BLaER1 treated with 17β-estradiol and CSF1 and Interleukin-3, amounts not matched to agents 10 nM and 100 nM (cell line): Measurements from ENCODE around the gene MLH3.
"Not testable (repeated sequence)": the region's sequence is repeated elsewhere in the genome, so short reads cannot be mapped to it uniquely, and the experiment has no call there.

Source experiments
- H3K27ac ChIP-seq, 11 experiments: shearing (Covaris generic); formaldehyde crosslinking; 2 replicates each; pipeline ENCODE4 v1.8.1; 2022
- H3K27me3 ChIP-seq, 11 experiments: shearing (Covaris generic); formaldehyde crosslinking; 2 replicates each; pipeline ENCODE4 v1.8.1; 2022
- H3K36me3 ChIP-seq, 11 experiments: shearing (Covaris generic); formaldehyde crosslinking; 2 replicates each; pipeline ENCODE4 v1.8.1; 2022
- H3K4me1 ChIP-seq, 10 experiments: shearing (Covaris generic); formaldehyde crosslinking; 2 replicates each; pipeline ENCODE4 v1.8.1; 2022
- H3K4me2 ChIP-seq, 11 experiments: shearing (Covaris generic); formaldehyde crosslinking; 2 replicates each; pipeline ENCODE4 v1.8.1; 2022
- H3K4me3 ChIP-seq, 10 experiments: shearing (Covaris generic); formaldehyde crosslinking; 2 replicates each; pipeline ENCODE4 v1.8.1; 2022
- H3K9ac ChIP-seq, 11 experiments: shearing (Covaris generic); formaldehyde crosslinking; 2 replicates each; pipeline ENCODE4 v1.8.1; 2022
- H3K9me3 ChIP-seq, 11 experiments: shearing (Covaris generic); formaldehyde crosslinking; replicated peaks in 1 of 11; 2 replicates each; pipeline ENCODE4 v1.8.1; 2022
- H4K20me1 ChIP-seq, 11 experiments: shearing (Covaris generic); formaldehyde crosslinking; 2 replicates each; pipeline ENCODE4 v1.8.1; 2022
- Cebpa-rat ChIP-seq, 11 experiments: shearing (Covaris generic); IDR thresholded peaks; 2 replicates each; pipeline ENCODE4 v1.8.1; 2022

MLH3 gene

GRCh38 chr14:75001261-75001660, 50.0 kb downstream of the MLH3 start:
- H3K9me3 ChIP-seq: peaks cover 4 to 18% (median 15%) of the 10 kb centered on the region in 11 experiments; a peak in 17 of 22 replicates
- no peak overlapping the region for H3K27ac ChIP-seq
- peaks cover 15 to 23% (median 17%) of the 10 kb centered on the region in 11 experiments for H3K36me3 ChIP-seq
- H3K4me1 ChIP-seq: peaks cover 21 to 29% (median 26%) of the 10 kb centered on the region in 10 experiments
- no peak overlapping the region for H3K9ac ChIP-seq
- peaks cover 0 to 11% (median 0%) of the 10 kb centered on the region in 11 experiments; a peak in 2 of 22 replicates for H4K20me1 ChIP-seq
- H3K27me3 ChIP-seq: no peaks in the 10 kb centered on the region
- H3K4me3 ChIP-seq: no peak overlapping the region
- H3K4me2 ChIP-seq: no peak overlapping the region
- no peak for TF ChIP-seq Cebpa-rat (IDR thresholded peaks at IDR 0.05)

GRCh38 chr14:74995781-74996180, 55.5 kb downstream of the MLH3 start:
- not testable (repeated sequence) for H3K4me3 ChIP-seq, H3K36me3 ChIP-seq, H3K4me2 ChIP-seq, H3K27me3 ChIP-seq, H4K20me1 ChIP-seq, H3K4me1 ChIP-seq, H3K27ac ChIP-seq, H3K9ac ChIP-seq
- peaks cover 4 to 18% (median 13%) of the 10 kb centered on the region in 11 experiments; a peak in 17 of 22 replicates for H3K9me3 ChIP-seq

GRCh38 chr14:74994182-74994581, 57.1 kb downstream of the MLH3 start:
- H3K4me1 ChIP-seq, H3K4me3 ChIP-seq, H3K36me3 ChIP-seq, H3K27me3 ChIP-seq, H3K9ac ChIP-seq, H3K27ac ChIP-seq, H3K4me2 ChIP-seq, H4K20me1 ChIP-seq: not testable (repeated sequence)
- peaks cover 4 to 15% (median 10%) of the 10 kb centered on the region in 11 experiments; a peak in 14 of 22 replicates for H3K9me3 ChIP-seq

GRCh38 chr14:74988993-74989392, 62.3 kb downstream of the MLH3 start:
- H3K27ac ChIP-seq: no peak overlapping the region
- no peaks in the 10 kb centered on the region for H3K27me3 ChIP-seq
- H3K9me3 ChIP-seq: peaks cover 0 to 2% (median 0%) of the 10 kb centered on the region in 11 experiments; a peak in 1 of 22 replicates
- peaks cover 10 to 23% (median 16%) of the 10 kb centered on the region in 10 experiments for H3K4me1 ChIP-seq
- no peak overlapping the region for H3K4me2 ChIP-seq
- H3K36me3 ChIP-seq: no peaks in the 10 kb centered on the region
- H4K20me1 ChIP-seq: no peaks in the 10 kb centered on the region
- TF ChIP-seq Cebpa-rat (IDR thresholded peaks at IDR 0.05): no peak
- H3K4me3 ChIP-seq: no peak overlapping the region
- H3K9ac ChIP-seq: no peak overlapping the region

GRCh38 chr14:74988131-74988530, 63.1 kb downstream of the MLH3 start:
- H3K36me3 ChIP-seq: no peaks in the 10 kb centered on the region
- TF ChIP-seq Cebpa-rat (IDR thresholded peaks at IDR 0.05): no peak
- H3K4me2 ChIP-seq: no peak overlapping the region
- no peak overlapping the region for H3K27ac ChIP-seq
- no peaks in the 10 kb centered on the region for H4K20me1 ChIP-seq
- no peaks in the 10 kb centered on the region for H3K9me3 ChIP-seq
- H3K4me3 ChIP-seq: no peak overlapping the region
- no peak overlapping the region for H3K9ac ChIP-seq
- peaks cover 10 to 24% (median 16%) of the 10 kb centered on the region in 10 experiments for H3K4me1 ChIP-seq
- no peaks in the 10 kb centered on the region for H3K27me3 ChIP-seq

- H3K27me3 ChIP-seq: no peaks in the 10 kb centered on the region
- H3K9me3 ChIP-seq: no peaks in the 10 kb centered on the region
- no peak overlapping the region for H3K4me3 ChIP-seq
- no peak overlapping the region for H3K9ac ChIP-seq
- H3K27ac ChIP-seq: no peak overlapping the region
- H3K4me1 ChIP-seq: peaks cover 18 to 33% (median 27%) of the 10 kb centered on the region in 10 experiments
- H3K36me3 ChIP-seq: no peaks in the 10 kb centered on the region
- no peaks in the 10 kb centered on the region for H4K20me1 ChIP-seq
- TF ChIP-seq Cebpa-rat (IDR thresholded peaks at IDR 0.05): no peak
- no peak overlapping the region; a peak in 2 of 22 replicates for H3K4me2 ChIP-seq
These were observed 65.5 kb downstream of the MLH3 start for GRCh38 chr14:74985806-74986205.

GRCh38 chr14:74985028-74985310, 66.3 kb downstream of the MLH3 start:
- Histone ChIP-seq H3K4me2 (peak overlapping the region; percentile 31 to 86 (median 65)), H3K9me3 (no peaks in the 10 kb centered on the region), H3K27ac (no peak overlapping the region; a peak in 2 of 22 replicates), H4K20me1 (no peaks in the 10 kb centered on the region), H3K9ac (peak overlapping the region in 3 of 11 experiments; percentile 4 to 47 (median 23); a peak in 2 of 22 replicates), H3K4me3 (no peak overlapping the region), H3K36me3 (no peaks in the 10 kb centered on the region), H3K4me1 (peaks cover 22 to 38% (median 32%) of the 10 kb centered on the region in 10 experiments), H3K27me3 (no peaks in the 10 kb centered on the region)
- no peak for TF ChIP-seq Cebpa-rat (IDR thresholded peaks at IDR 0.05)

- H3K4me1 ChIP-seq: peaks cover 22 to 37% (median 32%) of the 10 kb centered on the region in 10 experiments
- no peaks in the 10 kb centered on the region for H4K20me1 ChIP-seq
These were observed 66.8 kb downstream of the MLH3 start for GRCh38 chr14:74984236-74985027.

GRCh38 chr14:74983343-74983742, 67.9 kb downstream of the MLH3 start:
- no peak for TF ChIP-seq Cebpa-rat (IDR thresholded peaks at IDR 0.05)
- no peak overlapping the region for H3K4me2 ChIP-seq
- H3K27ac ChIP-seq: no peak overlapping the region

More at GRCh38 chr14:74984236-74985027, 66.8 kb downstream of the MLH3 start:
- peak overlapping the region; percentile 31 to 86 (median 65) for H3K4me2 ChIP-seq
- H3K27ac ChIP-seq: no peak overlapping the region; a peak in 2 of 22 replicates
- no peaks in the 10 kb centered on the region for H3K36me3 ChIP-seq
- TF ChIP-seq Cebpa-rat (IDR thresholded peaks at IDR 0.05): no peak
- peak overlapping the region in 3 of 11 experiments; percentile 4 to 47 (median 23); a peak in 3 of 22 replicates for H3K9ac ChIP-seq
- H3K27me3 ChIP-seq: no peaks in the 10 kb centered on the region
- no peak overlapping the region for H3K4me3 ChIP-seq
- no peaks in the 10 kb centered on the region for H3K9me3 ChIP-seq

GRCh38 chr14:74982661-74983060, 68.6 kb downstream of the MLH3 start:
- H3K36me3 ChIP-seq: no peaks in the 10 kb centered on the region
- TF ChIP-seq Cebpa-rat (IDR thresholded peaks at IDR 0.05): no peak
- H4K20me1 ChIP-seq: no peaks in the 10 kb centered on the region

More at GRCh38 chr14:74983343-74983742, 67.9 kb downstream of the MLH3 start:
- Histone ChIP-seq H3K4me3 (no peak overlapping the region), H3K27me3 (no peaks in the 10 kb centered on the region), H4K20me1 (no peaks in the 10 kb centered on the region), H3K9me3 (no peaks in the 10 kb centered on the region), H3K4me1 (peaks cover 22 to 38% (median 31%) of the 10 kb centered on the region in 10 experiments), H3K36me3 (no peaks in the 10 kb centered on the region), H3K9ac (no peak overlapping the region)

More at GRCh38 chr14:74982661-74983060, 68.6 kb downstream of the MLH3 start:
- Histone ChIP-seq H3K4me1 (peaks cover 22 to 42% (median 36%) of the 10 kb centered on the region in 10 experiments), H3K9ac (no peak overlapping the region), H3K4me2 (no peak overlapping the region), H3K4me3 (no peak overlapping the region), H3K9me3 (no peaks in the 10 kb centered on the region), H3K27me3 (no peaks in the 10 kb centered on the region), H3K27ac (no peak overlapping the region)
